ENCODE data around the gene KRTAP5-2.

DNA sequence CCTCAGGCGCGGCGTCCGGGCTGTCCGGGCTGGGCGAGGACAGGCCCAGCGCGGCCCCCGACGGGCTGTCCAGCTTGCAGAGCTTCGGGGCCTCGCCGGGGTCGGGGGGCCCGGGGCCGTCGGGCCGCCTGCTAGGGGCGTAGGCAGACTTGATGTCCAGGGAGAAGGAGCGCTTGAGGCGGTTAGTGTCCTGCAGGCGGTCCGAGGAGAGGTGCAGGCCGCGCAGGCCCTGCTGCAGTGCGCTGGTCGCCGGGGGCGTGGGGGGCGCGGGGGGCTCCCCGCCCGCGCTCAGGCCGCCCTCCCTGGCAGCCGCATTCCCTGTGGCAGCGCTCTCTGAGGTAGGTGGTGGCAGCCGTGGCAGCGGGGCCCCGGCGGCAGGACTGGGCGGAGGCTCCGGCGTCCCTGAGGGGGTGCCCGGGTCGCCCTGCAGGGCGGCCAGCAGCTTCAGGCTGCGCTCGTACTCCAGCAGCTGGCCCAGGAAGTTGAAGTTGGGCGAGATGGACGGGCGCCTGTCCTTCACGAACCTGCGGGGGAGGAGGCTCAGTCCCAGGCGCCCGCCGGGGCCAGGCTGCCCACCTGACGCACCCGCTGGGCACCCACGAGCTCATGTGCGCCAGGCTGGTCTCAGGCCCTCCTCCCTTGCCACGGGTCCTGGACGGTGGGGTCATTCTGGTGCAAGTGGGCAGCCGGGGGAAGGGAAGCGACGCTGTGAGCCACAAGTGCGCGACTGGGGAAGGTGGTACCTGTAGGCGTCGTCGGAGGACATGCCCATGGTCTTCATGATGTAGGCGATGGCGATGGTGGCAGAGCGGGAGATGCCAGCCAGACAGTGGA is 40.8 kb downstream of the KRTAP5-2 start:
- TF ChIP-seq POLR2A (IDR thresholded peaks at IDR 0.05) = no peak
- TF ChIP-seq, protein P1, sequence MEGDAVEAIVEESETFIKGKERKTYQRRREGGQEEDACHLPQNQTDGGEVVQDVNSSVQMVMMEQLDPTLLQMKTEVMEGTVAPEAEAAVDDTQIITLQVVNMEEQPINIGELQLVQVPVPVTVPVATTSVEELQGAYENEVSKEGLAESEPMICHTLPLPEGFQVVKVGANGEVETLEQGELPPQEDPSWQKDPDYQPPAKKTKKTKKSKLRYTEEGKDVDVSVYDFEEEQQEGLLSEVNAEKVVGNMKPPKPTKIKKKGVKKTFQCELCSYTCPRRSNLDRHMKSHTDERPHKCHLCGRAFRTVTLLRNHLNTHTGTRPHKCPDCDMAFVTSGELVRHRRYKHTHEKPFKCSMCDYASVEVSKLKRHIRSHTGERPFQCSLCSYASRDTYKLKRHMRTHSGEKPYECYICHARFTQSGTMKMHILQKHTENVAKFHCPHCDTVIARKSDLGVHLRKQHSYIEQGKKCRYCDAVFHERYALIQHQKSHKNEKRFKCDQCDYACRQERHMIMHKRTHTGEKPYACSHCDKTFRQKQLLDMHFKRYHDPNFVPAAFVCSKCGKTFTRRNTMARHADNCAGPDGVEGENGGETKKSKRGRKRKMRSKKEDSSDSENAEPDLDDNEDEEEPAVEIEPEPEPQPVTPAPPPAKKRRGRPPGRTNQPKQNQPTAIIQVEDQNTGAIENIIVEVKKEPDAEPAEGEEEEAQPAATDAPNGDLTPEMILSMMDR (IDR thresholded peaks at IDR 0.05) = no peak
